HG03045 (cell line): ENCODE data around the gene ARIH2.

Experiments
- ATAC-seq: cut with Tn5 transposase; IDR thresholded peaks from one replicate; pipeline ENCODE4 v1.9.1; 2021; ENCODE audit warnings: mild to moderate bottlenecking, moderate library complexity; ENCODE audit not compliant: unreplicated experiment

Gene ARIH2

GRCh38 chr3:49030321-49030720 lies 111.7 kb downstream of the ARIH2 start:
- ATAC-seq = no peak

GRCh38 chr3:49032646-49033304 lies 114.1 kb downstream of the ARIH2 start:
- no peak for ATAC-seq

GRCh38 chr3:49034650-49035049 lies 116.0 kb downstream of the ARIH2 start:
- ATAC-seq = no peak

- ATAC-seq = no peak
Observed at GRCh38 chr3:49035281-49035680, 116.6 kb downstream of the ARIH2 start.
